Keratinocyte (primary cell): Measurements from ENCODE around the gene SYT6. TPM values are rescaled to one million over a fixed set of nuclear protein-coding genes. Genes with fewer than 3 reads are reported as not detected.

Experiments used
- DNase-seq: peaks from one replicate; pipeline ENCODE4 v3.0.0-alpha.2; 2011; ENCODE audit warnings: low read depth, missing footprints, low spot score
- FAIRE-seq: peaks from 2 replicates; lab custom pipeline; 2011; peaks lifted over from hg19 to GRCh38; lab: Jason Lieb, UNC
- H2AFZ ChIP-seq: 2 replicates; pipeline ENCODE4 v1.6.0; 2012; ENCODE audit warnings: low read length, control low read depth, inconsistent platforms; ENCODE audit not compliant: control insufficient read depth
- H3K27ac ChIP-seq: 2 replicates; pipeline ENCODE4 v1.5.1; 2011; ENCODE audit warnings: low read length; ENCODE audit not compliant: control insufficient read depth, insufficient read depth
- H3K27me3 ChIP-seq: 3 replicates; pipeline ENCODE4 v1.6.0; 2011; ENCODE audit warnings: low read length; ENCODE audit not compliant: control insufficient read depth, insufficient read depth; ENCODE audit errors: extremely low read depth
- H3K36me3 ChIP-seq, 2 experiments: 2 replicates in 1 of 2; 3 replicates in 1 of 2; pipeline ENCODE4 v1.5.1; 2011; ENCODE audit warnings: low read length in 2 of 2, mild to moderate bottlenecking in 1 of 2; ENCODE audit not compliant: control insufficient read depth in 2 of 2, insufficient read depth in 2 of 2; ENCODE audit errors: extremely low read depth in 1 of 2
- H3K4me1 ChIP-seq: 3 replicates; pipeline ENCODE4 v1.5.1; 2011; ENCODE audit warnings: low read length; ENCODE audit not compliant: control insufficient read depth, insufficient read depth; ENCODE audit errors: extremely low read depth
- H3K4me2 ChIP-seq: 3 replicates; pipeline ENCODE4 v1.6.0; 2011; ENCODE audit warnings: low read depth, low read length; ENCODE audit not compliant: control insufficient read depth, insufficient read depth; ENCODE audit errors: extremely low read depth
- H3K4me3 ChIP-seq, 3 experiments: fragments of 200-600 bp in 1 of 3; sonication (generic) in 1 of 3; 2 replicates in 2 of 3; 3 replicates in 1 of 3; pipeline ENCODE4 v1.5.1; 2011 to 2016; ENCODE audit warnings: low read length in 3 of 3, mild to moderate bottlenecking in 3 of 3, control low read depth in 2 of 3, inconsistent platforms in 1 of 3, low read depth in 1 of 3, mixed read lengths in 1 of 3, mixed run types in 1 of 3, moderate library complexity in 1 of 3; ENCODE audit not compliant: control insufficient read depth in 2 of 3, insufficient read depth in 2 of 3; ENCODE audit errors: extremely low read depth in 1 of 3
- H3K79me2 ChIP-seq: 2 replicates; pipeline ENCODE4 v1.6.0; 2012; ENCODE audit warnings: low read length; ENCODE audit not compliant: control insufficient read depth, insufficient read depth
- H3K9ac ChIP-seq: 3 replicates; pipeline ENCODE4 v1.6.0; 2011; ENCODE audit warnings: low read length; ENCODE audit not compliant: control insufficient read depth, insufficient read depth; ENCODE audit errors: extremely low read depth
- H3K9me1 ChIP-seq: 3 replicates; pipeline ENCODE4 v1.6.0; 2011; ENCODE audit warnings: low read length; ENCODE audit not compliant: control insufficient read depth, insufficient read depth; ENCODE audit errors: extremely low read depth
- H3K9me3 ChIP-seq: 2 replicates; pipeline ENCODE4 v1.5.1; 2012; ENCODE audit warnings: low read depth, low read length; ENCODE audit not compliant: control insufficient read depth
- H4K20me1 ChIP-seq: 3 replicates; pipeline ENCODE4 v1.6.0; 2011; ENCODE audit warnings: low read length; ENCODE audit not compliant: control insufficient read depth, insufficient read depth; ENCODE audit errors: extremely low read depth
- EZH2 ChIP-seq: IDR thresholded peaks from one replicate; pipeline ENCODE4 v1.6.1; 2012; ENCODE audit warnings: inconsistent platforms, mild to moderate bottlenecking, low read length, moderate library complexity
- dilution Hi-C: fragments of 300-500 bp; cut with MboI; formaldehyde crosslinking; loops from one replicate; pipeline ENCODE4 v1.7.0; 2020; ENCODE audit warnings: low sequenced_read_pairs; ENCODE audit not compliant: extremely low pct_ligation_motif_present
- polyA plus RNA-seq, 5 experiments: library from polyadenylated mRNA; depleted of rRNA in 3 of 5; stranded (reverse) in 3 of 5; stranded (forward) in 1 of 5; unstranded in 1 of 5; fragments of >200 nt; gene quantifications; 1 replicate in 1 of 5; 2 replicates in 3 of 5; 3 replicates in 1 of 5; pipeline versions ENCODE4 v1.2.1 to v1.2.3, GENCODE V29; 2011 to 2012; ENCODE audit warnings: missing spikeins in 2 of 5, low read depth in 1 of 5, low replicate concordance in 1 of 5
- TF ChIP-seq, protein P1 (sequence below), 3 experiments: IDR thresholded peaks in 1 of 3; conservative IDR thresholded peaks in 1 of 3; optimal IDR thresholded peaks in 1 of 3; 2 replicates in 2 of 3; 3 replicates in 1 of 3; pipeline versions ENCODE3 to v1.5.1; 2011; ENCODE audit warnings: low read length in 3 of 3, mild to moderate bottlenecking in 3 of 3, moderate library complexity in 2 of 3, control low read depth in 1 of 3, inconsistent platforms in 1 of 3; ENCODE audit not compliant: insufficient read depth in 2 of 3; ENCODE audit errors: extremely low read depth in 1 of 3

Gene SYT6
- polyA plus RNA-seq, 1 donor (not counting 4 experiments of a cell fraction or from before 2014, with no cell fraction given): not detected

DNA sequence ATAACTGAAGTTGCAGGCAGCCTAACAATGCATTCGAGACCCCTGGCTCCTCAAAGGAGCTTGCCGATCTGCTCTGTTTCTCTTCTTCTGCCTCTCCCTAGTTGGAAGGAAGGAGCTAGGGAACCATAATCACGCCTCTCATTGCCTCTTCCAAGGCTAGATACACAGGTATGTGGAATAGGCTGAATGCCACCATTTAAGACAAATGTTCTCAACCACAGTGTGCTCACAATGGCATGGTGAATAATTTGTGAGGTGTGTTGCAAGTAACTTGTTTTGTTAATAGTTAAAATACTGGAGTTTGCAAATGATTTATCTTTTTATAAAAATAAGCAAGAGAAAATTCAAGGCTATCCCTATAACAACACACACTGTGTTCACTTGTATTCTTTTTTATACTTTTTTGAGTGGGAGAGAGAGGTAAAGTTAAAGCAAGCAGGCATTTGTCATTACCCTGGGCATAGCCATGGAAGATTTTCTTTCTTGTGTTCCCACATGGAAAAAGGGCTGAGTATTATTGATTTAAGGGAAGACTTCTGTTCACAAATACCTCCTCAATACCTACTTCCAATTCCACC lies 45.4 kb upstream of the SYT6 start:
- H3K79me2 ChIP-seq: no peaks in the 10 kb centered on the region
- no peak overlapping the region for H3K27ac ChIP-seq
- H3K9me1 ChIP-seq: no peaks in the 10 kb centered on the region
- H3K36me3 ChIP-seq: no peaks in the 10 kb centered on the region
- no peaks in the 10 kb centered on the region for H3K4me1 ChIP-seq
- H4K20me1 ChIP-seq: no peaks in the 10 kb centered on the region
- H3K4me3 ChIP-seq: no peak overlapping the region
- TF ChIP-seq, protein P1, sequence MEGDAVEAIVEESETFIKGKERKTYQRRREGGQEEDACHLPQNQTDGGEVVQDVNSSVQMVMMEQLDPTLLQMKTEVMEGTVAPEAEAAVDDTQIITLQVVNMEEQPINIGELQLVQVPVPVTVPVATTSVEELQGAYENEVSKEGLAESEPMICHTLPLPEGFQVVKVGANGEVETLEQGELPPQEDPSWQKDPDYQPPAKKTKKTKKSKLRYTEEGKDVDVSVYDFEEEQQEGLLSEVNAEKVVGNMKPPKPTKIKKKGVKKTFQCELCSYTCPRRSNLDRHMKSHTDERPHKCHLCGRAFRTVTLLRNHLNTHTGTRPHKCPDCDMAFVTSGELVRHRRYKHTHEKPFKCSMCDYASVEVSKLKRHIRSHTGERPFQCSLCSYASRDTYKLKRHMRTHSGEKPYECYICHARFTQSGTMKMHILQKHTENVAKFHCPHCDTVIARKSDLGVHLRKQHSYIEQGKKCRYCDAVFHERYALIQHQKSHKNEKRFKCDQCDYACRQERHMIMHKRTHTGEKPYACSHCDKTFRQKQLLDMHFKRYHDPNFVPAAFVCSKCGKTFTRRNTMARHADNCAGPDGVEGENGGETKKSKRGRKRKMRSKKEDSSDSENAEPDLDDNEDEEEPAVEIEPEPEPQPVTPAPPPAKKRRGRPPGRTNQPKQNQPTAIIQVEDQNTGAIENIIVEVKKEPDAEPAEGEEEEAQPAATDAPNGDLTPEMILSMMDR (optimal IDR thresholded peaks at IDR 0.05 in 1 of 3, IDR thresholded peaks at IDR 0.05 in 1 of 3, conservative IDR thresholded peaks at IDR 0.05 in 1 of 3; ENCODE audit: extremely low read depth in 1 of 3, insufficient read depth in 2 of 3, low read length in 3 of 3): no peak
- no peak for TF ChIP-seq EZH2
- H2AFZ ChIP-seq: no peak overlapping the region
- no peak for DNase-seq
- no peaks in the 10 kb centered on the region for H3K9me3 ChIP-seq
- H3K4me2 ChIP-seq: no peak overlapping the region
- peaks cover 38% of the 10 kb centered on the region for H3K27me3 ChIP-seq
- H3K9ac ChIP-seq: no peak overlapping the region
- dilution Hi-C loops: no loop called here
- FAIRE-seq: no peak

DNA sequence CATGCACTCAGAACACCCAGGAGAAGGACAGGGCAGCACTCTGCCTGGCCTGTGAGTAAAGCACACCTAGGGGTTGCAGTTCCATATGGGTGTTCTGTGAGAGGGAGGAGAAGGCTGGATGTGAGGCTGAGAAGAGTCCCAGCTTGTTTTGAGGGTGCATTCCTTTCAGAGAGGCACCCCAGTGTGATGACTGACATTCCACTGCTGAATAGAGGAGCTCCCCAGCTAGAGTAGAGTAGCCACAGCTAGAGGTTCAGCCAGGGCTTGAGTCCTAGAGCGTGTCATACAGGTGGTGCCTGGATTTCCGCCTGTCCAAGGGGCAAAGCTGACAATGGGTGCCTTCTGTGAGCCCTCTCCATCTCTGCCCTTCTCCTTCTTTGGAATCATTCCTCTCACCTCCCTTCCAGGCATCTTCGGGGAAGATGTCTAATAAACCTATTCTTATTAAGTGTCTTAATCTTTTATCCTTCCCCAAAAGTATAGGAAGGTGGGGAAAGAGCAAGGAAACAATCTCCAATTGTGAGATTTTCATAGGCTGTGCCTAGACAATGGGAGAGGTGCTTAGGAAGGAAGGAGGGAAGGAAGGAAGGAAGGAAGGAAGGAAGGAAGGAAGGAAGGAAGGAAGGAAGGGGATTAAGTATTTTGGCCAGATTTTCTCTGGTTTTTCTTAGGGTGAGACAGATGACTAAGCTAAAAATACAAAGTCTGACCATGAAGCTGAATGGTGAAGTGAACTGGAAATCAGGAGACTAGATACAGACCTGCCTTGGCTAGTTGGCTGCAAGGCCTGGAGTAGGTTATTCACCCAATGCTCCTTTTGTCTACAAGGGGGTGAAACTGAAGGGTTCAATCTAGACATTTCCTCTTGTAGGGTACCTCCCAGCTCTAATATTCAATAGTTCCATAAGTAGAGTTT lies 43.6 kb upstream of the SYT6 start:
- dilution Hi-C loops: no loop called here
- no peak for FAIRE-seq

More for the DNA sequence above, 43.6 kb upstream of the SYT6 start:
- no peak for DNase-seq
- Histone ChIP-seq H3K27ac (no peak overlapping the region), H3K4me1 (no peaks in the 10 kb centered on the region), H3K9me3 (no peaks in the 10 kb centered on the region), H3K79me2 (no peaks in the 10 kb centered on the region), H3K4me3 (no peak overlapping the region), H4K20me1 (no peaks in the 10 kb centered on the region), H3K9me1 (no peaks in the 10 kb centered on the region), H3K4me2 (no peak overlapping the region), H3K9ac (no peak overlapping the region), H3K27me3 (peaks cover 30% of the 10 kb centered on the region), H3K36me3 (no peaks in the 10 kb centered on the region), H2AFZ (no peak overlapping the region)
- TF ChIP-seq EZH2: no peak
- TF ChIP-seq, protein P1 (optimal IDR thresholded peaks at IDR 0.05 in 1 of 3, IDR thresholded peaks at IDR 0.05 in 1 of 3, conservative IDR thresholded peaks at IDR 0.05 in 1 of 3; ENCODE audit: extremely low read depth in 1 of 3, insufficient read depth in 2 of 3, low read length in 3 of 3): no peak
